GM19463 (cell line): Measurements from ENCODE around the gene KCNJ12.

Experiments
- ATAC-seq: cut with Tn5 transposase; IDR thresholded peaks from one replicate; pipeline ENCODE4 v1.9.1; 2021; ENCODE audit warnings: mild to moderate bottlenecking, moderate library complexity; ENCODE audit not compliant: unreplicated experiment

KCNJ12 gene

DNA sequence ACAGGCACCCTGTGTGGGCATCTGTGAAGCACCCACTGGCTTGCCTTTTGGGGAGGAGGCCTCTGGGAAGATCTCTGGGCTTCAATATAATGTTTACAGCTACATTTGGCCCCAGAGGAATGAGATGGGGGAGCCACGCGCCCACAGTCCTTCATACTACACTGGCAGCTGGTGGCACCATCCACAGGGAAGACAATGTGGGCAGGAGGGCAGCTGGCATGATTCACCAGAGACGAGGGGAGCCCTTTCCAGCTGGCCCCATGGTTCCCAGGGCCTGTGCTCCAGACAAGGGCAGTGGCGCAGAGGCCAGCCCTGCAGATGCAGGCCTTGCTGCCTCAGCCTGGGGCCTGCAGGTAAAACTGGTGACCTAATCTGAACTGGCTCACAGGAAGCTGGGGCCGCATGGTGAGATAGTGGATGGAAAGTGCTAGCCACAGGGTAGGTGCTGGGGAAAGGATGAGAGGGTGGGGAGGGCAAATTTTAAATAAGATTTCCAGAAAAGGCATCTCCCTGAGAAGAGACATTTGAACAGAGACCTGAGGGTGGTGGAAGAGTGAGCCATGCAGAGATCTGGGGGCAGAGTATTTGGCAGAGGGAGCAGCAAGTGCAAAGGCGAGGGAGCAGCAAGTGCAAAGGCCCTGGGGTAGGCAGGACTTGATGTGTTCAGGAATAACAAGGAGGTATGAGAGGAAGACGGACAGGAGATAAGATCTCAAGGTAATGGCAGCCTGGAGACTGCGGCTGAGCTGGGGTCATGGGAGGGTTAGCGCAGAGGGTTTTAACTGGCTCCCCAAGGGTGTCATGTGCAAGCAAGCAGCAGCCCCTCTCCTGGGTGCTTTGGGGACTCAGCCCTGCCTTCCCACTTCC lies 12.1 kb upstream of the KCNJ12 start:
- ATAC-seq, result no peak

DNA sequence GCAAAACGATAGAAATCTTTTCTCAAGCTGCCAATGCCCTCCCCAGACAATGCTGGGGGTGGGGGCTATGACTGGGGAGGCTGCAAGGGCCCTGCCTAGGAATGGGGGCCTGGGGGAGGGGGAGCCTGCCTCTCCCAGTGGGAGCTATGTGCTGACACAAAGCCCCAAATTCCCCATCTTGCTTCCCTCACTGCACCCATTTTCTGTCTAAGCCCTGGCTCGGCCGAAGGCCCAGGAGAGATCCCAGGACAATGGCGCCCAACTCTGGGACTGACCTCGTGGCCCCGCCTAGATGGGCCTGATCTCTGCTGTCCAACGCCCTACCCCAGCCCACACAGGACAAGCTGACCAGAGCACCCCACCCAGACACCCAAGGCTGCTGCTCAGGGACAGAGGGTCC lies 11.1 kb upstream of the KCNJ12 start:
- no peak for ATAC-seq

DNA sequence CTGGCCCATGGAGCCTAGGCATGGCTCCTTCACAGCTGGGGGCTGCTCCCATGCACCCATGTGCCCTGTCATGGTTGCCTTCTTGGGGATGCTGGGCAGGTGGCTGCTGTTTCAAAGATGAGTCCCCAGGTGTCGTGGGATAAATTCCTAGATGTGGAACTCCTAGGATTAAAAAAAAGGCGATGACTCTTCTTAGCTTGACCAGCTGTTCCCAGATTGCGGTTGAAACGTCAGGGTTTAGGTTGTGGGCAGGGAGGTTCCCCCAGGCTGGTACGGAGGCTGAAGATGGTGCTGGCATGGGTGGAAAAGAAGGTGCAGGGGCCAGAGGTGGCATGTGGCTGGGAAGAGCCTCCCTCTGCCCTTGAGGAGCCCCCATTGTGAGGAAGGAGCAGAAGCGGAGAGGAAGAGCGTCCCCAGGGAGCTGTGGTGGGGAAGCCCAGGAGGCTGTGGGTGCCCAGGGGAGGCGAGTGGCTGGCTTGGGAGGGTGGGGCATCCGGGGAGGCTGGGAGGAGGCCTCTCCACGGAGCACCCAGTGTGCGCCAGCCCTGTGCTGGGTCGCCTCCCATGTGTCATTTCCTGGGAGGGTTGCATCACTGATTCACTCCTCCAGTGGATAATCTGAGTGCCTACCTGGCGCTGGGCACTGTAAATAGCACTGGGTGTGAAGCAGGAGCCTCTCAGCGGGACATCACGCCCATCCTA lies 7.5 kb upstream of the KCNJ12 start:
- ATAC-seq, result peak; percentile 62

DNA sequence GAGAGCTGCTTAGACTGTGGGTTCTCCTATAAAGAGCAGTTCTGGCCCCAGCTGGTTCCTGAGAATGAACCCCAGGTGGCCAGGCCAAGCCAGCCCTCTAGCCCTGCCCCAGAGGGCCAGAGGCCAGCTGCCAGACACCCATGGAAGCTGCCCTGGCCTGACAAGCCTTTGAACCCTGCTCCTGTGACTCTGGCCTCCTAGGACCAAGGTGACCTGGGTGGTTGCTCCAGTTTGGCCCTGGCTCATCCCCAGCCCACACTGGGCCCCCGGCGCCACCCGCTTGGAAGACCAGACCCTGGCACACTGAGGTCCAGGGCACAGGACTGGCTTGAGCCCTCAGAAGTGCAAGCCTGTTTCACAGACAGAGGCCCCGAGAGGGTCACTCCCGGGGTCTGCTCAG lies 6.8 kb upstream of the KCNJ12 start:
- ATAC-seq, result no peak

DNA sequence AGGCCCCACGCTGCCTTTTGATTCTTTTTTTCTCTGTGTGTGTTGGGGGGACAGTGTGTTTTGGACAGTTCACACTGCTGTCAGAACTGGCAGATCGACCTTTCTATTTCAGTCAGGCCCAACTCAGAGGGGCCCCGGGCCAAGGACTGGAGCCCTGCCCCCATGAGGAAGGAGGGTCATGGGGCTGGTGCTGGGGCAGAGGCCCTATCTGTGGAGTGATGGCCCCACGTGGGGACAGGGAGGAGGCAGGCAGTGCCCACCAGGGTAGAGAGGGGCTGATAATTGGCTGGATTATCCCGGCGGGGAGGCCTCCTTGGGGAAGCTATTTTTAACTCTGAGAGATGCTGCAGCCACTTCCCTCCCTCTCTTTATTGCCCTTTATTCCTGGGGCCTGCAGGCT lies 5.7 kb upstream of the KCNJ12 start:
- no peak for ATAC-seq

DNA sequence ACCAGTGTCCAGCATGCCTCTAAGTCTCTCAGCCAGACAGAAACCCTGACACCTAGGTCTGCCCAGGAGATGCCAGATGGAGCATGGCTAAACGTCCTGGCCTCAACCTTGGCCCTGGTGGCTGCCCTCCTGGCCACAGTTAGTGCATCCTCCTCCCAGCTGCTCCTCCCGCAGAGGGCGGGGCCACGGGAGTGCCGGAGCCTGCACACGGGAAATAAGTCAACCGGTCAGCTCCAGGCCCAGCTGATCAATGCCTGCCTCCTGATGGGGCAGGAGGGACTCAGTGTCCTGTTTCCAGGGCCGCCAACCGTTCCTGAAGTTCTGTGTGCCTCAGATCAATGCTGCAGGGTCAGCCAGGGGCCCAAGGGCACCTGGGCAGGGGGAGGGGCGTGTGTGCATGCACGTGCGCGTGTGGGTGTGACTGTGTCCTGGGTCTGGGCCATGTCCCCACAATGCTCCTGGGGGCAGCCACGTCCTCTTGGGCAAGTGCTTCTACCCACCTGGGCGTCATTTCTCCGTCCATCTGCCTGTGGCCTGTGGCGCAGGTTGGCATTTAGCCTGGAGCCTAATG lies 4.6 kb upstream of the KCNJ12 start:
- ATAC-seq, result no peak

DNA sequence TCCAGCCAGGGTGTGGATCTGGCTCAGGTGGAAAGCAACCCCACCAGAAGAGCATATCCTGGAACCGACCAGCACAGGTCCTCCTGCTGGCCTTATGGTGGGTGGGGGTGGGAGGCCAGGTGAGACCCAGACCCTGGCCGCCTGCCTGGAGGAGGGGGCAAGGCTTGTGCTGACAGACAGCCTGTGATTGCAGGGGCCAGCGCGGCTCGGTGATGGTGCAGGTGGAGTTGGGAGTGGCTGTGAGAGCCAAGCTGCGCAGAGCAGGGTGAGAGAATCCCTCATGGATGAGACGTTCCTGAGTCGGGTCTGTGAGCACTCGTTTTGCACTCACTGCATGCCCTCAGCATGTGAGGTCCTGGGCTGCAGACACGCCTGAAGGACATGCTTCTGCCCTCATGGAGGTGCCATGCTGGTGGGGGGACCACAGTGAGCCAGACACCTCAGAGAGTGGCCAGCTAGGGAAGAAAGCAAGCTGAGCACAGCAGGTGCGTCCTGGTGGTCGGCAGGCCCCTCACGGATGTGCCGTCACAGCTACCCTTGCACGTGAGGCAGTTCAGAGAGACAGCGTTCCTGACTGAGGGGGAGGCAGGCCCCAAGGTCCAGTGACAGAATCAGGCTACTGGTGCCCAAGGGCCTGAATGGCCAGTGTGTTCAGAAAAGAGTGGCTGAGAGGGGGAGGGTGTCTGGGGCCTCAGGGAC lies 3.8 kb upstream of the KCNJ12 start:
- ATAC-seq, result no peak

DNA sequence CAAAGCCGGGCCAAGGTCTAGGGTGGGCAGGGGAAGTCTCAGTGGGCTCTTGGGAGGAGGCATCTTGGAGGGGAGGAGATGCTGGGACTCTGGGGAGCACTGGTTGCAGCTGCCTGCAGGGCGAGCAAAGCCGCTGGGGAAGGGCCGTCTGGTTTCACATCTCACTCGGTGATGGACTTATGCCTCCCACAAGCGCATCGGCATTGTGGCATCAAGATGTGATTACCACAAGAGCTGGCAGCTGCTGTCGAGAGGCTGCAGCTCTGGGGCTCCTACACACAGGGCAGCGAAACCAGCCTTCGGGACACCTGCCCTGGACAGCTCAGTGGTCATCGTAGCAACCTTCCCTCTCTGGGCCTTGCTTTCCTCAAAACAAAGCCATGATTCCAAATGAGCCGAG lies 3.1 kb upstream of the KCNJ12 start:
- ATAC-seq, result no peak

DNA sequence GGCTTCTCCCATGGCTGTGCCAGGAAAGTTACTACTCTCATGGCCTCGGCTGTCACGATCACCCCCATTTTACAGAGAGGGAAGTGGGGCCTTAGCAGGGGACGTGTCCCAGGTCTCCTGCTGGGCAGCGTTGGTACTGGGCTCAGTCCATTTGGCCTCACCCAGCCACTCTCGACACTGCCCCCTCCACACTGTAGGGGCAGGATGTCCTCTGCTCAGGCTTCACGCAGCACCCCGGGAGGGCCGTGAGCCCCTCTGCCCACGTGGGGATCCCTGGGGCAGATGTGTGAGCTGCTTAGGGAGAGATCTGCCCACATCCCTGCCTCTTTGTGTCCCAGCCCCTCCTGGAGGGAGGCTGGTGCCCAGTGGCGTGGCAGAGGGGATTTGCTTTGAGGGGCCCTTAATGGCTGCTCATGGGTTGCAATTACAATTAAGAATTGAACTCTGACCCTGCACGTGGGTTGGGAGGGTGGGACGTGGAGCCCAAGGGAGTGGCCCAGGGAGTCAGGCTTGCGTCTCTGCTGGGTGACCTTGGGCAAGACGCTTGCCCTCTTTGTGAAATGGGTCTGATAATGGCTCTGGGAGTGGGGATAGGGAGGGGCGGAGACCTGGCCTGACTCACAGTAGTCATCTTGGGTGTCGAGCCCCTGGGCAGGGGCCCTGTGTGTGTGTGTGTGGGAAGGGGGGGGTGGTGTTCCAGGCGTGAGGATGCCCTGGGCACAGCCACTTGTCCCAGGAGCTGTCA lies 2.3 kb upstream of the KCNJ12 start:
- no peak for ATAC-seq

DNA sequence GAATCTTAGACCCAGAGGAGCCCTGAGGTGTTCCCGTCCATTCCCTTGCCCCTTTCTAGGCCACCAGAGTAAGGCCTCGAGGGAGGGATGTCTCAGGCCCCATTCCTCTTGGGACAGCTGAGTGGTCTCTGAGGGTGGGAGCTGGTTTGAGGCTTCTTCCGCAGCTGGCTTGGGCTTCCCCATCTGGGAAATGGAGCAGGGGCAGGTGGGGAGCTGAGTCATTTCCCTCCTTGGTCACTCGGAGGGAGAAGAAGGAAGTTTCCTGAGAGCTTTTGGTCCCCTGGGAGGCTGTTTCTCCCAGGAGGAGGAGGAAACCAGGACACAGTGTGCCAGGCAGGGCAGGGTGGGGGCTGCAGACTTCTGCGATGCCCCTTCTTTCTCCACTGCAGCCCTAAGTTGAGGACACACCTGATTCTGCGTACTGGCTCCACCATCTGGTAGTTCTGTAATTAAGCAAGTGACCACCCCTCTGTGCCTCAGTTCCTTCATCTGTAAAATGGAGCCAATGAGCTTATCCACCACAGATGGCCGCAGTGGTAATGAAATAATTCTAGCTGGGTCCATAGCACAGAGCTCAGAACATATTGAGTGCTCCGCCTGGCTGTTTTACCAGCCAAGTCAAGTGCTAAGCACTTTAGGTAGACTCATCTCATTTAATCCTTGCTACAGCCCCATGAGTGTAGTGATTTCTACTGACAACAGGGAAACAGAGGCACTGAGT lies 1.6 kb upstream of the KCNJ12 start:
- no peak for ATAC-seq

DNA sequence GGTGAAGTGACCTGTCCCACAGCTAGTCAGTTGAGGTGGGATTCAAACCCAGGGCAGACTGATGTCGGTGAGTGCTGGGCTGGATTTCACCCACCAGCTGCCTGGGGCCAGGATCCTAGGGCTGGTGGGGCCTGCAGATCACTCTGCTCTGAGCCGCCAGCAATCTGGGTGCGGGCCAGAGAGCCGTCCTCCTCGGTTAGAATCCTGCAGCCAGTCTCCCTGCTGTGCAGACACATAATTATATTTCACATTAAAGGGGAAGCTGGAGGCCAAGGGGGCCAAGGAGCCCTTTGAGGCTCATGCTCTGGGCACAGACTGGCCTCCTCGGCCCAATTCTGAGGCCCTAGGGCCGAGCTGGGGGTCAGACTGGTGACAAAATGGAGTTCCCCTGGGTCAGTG lies 996 bp upstream of the KCNJ12 start:
- no peak for ATAC-seq

DNA sequence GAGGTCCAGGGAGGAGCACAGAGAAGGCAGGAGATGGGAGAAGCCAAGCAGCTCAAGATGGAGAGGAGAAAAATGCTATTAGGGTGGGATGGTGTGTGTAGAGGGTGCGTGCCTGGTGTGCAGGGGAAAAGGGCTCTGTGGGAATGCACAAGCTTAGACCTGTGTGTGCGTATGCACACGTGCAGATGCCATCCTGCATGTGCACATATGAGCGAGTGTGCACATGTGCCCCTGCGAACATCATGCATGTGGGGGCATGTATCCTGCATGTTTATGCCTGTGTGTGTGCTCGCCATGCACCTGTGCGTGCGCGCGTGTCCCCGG lies 438 bp upstream of the KCNJ12 start:
- no peak for ATAC-seq

DNA sequence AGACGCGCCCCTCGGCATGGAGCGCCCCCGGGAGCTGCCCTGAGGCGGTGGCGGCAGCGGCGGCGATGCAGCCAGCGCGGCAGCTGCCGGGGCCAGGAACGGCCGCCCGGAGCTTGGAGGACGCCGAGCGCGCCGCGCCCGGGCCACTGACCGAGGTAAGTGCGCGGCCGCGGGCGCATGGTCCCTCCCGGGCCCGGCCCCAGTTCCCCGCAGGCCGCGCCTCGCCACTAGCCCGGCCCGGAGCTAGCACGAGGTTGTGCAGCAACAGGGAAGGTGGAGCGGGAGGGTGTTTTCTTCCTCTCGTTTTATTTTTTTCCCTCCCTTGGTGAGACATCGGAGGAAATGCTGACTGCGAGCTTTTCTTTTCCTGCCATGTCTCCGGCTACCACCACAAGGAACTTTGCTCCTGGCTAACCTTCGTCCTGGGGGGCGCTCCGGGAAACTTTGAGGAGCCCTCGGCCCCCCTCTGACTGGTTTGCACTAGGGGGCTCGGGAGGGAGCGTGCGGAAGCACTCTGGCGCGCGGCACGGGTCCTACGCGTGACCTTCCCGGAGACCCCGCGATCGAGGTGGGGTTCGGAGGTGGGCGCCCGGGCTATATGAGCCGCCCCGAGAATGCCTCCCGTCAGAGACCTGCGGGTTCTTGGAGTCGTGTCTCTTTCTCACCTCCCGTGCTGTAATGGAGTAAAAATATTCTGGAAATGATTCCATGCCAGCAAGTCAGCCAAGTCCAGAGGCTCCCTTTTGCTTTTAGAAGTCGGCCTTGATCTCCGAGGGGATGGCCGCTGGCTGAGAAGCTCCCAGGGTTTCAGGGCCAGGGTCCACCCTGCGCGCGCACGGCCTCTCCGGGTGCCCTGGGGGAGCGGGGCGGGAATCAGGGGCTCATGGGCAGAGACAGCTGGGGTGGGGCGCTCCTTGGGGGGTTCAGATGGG lies 868 bp downstream of the KCNJ12 start:
- ATAC-seq, result no peak

DNA sequence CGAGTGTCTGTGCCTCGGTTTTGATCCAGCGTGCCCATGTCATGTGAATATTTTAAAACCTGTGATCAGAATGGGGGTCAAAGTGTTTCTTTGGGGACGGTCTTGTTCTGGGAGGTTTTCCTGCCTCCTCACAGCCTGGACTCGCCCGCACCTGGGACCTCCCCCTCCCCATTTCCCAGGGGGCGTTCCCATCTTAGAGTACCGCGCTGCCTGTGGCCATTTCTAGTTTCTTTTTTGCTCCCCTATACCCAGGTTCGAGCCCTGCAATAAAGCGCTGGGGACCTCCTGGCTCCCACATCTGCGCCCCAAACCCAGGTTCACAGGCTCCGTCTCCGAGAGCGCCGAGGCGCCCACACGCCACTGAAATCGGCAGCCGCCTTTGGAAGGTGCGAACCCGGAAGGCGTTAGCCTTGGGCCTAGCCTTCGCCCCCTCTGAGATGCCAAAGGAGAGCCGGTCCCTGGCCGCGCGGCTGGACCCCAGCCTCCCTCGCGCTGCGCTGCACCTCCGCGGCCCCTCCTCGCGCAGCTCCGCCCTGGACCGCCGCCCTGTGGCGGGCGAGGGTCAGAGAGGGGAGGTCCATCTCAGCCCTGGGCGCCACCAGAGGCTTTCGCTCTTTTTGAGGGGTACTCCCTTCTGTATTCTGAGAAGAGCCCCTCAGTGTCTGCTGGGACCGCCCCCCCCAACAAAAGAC lies 1.7 kb downstream of the KCNJ12 start:
- ATAC-seq, result no peak

DNA sequence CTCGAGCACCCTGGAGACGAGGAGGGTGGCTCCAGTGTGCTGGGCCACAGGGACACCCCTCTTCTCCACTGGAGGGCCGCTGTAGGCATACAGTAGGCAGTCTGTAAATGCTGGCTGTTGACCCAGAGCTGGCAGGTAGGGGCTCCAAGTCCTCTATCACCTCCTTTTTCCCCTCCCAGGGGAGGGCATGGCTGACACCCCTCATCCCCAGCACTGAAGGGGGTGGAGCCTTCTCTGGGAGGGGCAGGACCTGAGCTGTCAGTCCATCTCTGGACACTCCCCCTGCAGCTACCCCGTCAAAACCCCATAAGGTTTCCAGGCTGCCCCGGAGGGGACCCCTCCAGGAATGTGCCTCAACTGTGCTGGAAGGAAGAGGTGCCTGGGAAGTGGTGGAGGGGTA lies 2.4 kb downstream of the KCNJ12 start:
- no peak for ATAC-seq

DNA sequence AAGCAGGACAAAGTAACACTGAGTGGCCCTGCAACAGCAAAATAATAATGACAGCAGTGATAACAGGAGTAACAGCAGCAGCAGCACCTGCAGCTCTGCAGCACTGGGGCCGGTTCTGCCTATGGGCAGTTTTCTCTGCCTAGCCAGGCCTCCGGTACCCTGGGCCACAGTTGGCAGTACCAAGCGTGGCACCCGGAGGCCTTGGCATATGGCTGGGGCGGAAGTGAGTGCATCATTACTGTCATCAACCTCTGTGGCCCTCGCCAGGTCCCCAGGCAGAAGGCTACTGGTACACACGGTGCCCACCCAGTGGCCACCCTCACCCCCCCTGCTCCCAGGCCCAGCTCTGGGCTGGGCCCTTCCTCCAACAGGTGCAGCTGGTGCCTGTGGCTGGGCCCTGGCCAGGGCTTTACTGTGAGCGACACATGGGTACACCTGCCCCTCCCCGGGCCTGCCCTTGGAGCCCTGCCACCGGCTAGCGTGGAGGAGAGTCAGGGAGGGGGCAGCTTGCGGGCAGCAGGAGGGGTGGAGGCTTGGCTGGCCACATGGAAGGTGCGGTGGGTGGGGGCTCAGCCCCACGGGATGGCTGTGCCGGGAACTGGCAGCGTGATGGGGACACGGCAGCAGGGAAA lies 3.0 kb downstream of the KCNJ12 start:
- no peak for ATAC-seq

DNA sequence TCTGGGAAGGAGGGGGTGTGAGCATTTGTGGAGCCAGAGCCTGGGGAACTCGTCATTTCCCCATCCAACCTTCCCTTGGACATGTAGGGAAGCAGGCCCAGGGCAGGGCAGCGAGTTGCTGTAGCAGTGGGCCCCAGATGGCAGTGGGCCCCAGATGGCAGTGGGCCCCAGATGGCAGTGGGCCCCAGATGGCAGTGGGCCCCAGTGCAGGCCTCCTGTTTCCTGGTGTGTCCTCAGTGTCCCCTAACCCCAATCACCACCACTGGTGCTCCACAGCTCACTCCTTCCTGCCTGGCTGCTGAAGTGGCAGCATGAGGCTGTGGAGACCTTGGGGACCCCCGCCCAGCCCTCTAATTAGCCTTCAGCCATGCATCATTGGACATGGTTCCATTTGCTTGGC lies 4.5 kb downstream of the KCNJ12 start:
- no peak for ATAC-seq

DNA sequence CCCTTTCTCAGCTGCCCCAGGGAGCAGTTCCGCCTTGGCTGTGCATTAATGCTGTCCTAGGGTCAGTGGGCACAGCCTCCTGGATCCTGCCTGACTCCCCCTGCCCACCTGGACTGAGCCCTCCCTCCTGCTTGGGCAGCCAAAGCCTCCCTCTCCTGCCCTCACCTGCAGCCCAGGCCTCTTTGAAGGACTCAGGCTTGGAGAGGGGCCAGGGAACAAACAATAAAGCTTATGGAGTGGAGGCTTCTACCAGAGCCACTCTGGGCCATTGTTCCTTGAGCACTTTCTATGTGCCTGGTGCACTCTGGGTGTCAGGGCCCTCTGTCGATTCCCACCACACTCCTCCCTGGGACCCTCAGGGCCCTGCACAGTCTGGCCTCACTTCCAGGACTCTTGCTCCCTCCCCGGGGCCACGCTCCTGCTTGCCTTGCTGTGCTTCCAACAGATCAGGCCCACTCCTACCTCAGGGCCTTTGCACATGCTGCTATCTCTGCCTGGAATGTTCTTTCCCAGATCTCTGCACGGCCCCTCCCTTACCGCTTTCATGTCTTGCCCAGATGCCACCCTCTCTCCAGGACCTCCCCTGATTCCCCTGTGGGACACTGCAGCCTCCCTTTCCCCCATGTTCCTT lies 5.0 kb downstream of the KCNJ12 start:
- ATAC-seq, result no peak
